SK-N-SH (cell line): ENCODE data around the gene USF3. TPM values are rescaled to one million over a fixed set of nuclear protein-coding genes. Genes with fewer than 3 reads are reported as not detected.

Experiments
- CTCF ChIA-PET: fragments of 300-600, 350-600 bp; formaldehyde crosslinking; extraction: SDS; loops from one replicate; lab custom pipeline; 2021; lab: Yijun Ruan, JAX
- POLR2A ChIA-PET: fragments of 350-600 bp; sonication (Branson Sonifier 250); formaldehyde crosslinking; extraction: SDS; loops from one replicate; lab custom pipeline; 2020; ENCODE audit warnings: antibody characterized with exemption, inconsistent platforms; lab: Yijun Ruan, JAX
- DNase-seq: peaks from one replicate; pipeline ENCODE4 v3.0.0; 2012
- H2AFZ ChIP-seq: fragments of 200-600 bp; sonication (generic); 2 replicates; pipeline ENCODE4 v1.8.1; 2016; ENCODE audit warnings: antibody characterized with exemption, mild to moderate bottlenecking, low read depth
- H3F3A ChIP-seq: fragments of 200-600 bp; sonication (generic); replicated peaks from 2 replicates; pipeline ENCODE3; 2016; ENCODE audit warnings: antibody characterized with exemption, mild to moderate bottlenecking; ENCODE audit not compliant: insufficient read depth
- H3K27ac ChIP-seq, 2 experiments: fragments of 200-500 bp in 1 of 2; fragments of 200-600 bp in 1 of 2; sonication (Bioruptor generic) in 1 of 2; sonication (generic), shearing (Covaris generic) in 1 of 2; 2 replicates each; pipeline versions ENCODE4 v1.5.1 to v1.6.1; 2014 to 2016; ENCODE audit warnings: low read depth in 2 of 2, inconsistent platforms in 1 of 2, low read length in 1 of 2, mild to moderate bottlenecking in 1 of 2, mixed read lengths in 1 of 2
- H3K27me3 ChIP-seq: fragments of 200-600 bp; sonication (generic), shearing (Covaris generic); 2 replicates; pipeline ENCODE4 v1.6.1; 2016; ENCODE audit warnings: mixed run types; ENCODE audit not compliant: insufficient read depth
- H3K36me3 ChIP-seq, 2 experiments: fragments of 200-500 bp in 1 of 2; fragments of 200-600 bp in 1 of 2; sonication (Bioruptor generic) in 1 of 2; sonication (generic) in 1 of 2; replicated peaks in 1 of 2; 2 replicates each; pipeline versions ENCODE3 to v1.5.1; 2014 to 2016; ENCODE audit warnings: low read length in 1 of 2, mild to moderate bottlenecking in 1 of 2; ENCODE audit not compliant: insufficient read depth in 2 of 2, control insufficient read depth in 1 of 2
- H3K4me1 ChIP-seq, 2 experiments: fragments of 200-500 bp in 1 of 2; fragments of 200-600 bp in 1 of 2; sonication (Bioruptor generic) in 1 of 2; sonication (generic), shearing (Covaris generic) in 1 of 2; 2 replicates each; pipeline versions ENCODE4 v1.5.1 to v1.6.1; 2014 to 2016; ENCODE audit warnings: low read depth in 1 of 2, low read length in 1 of 2, mixed run types in 1 of 2; ENCODE audit not compliant: insufficient read depth in 2 of 2, control insufficient read depth in 1 of 2
- H3K4me2 ChIP-seq: fragments of 200-600 bp; sonication (generic), shearing (Covaris generic); 2 replicates; pipeline ENCODE4 v1.6.1; 2017; ENCODE audit warnings: mixed run types
- H3K4me3 ChIP-seq, 2 experiments: fragments of 200-500 bp in 1 of 2; fragments of 200-600 bp in 1 of 2; sonication (Bioruptor generic) in 1 of 2; sonication (generic), shearing (Covaris generic) in 1 of 2; 2 replicates each; pipeline versions ENCODE4 v1.5.1 to v1.8.1; 2014 to 2016; ENCODE audit warnings: low read depth in 2 of 2, inconsistent platforms in 1 of 2, low read length in 1 of 2, mild to moderate bottlenecking in 1 of 2, mixed read lengths in 1 of 2, moderate library complexity in 1 of 2
- H3K79me2 ChIP-seq: fragments of 200-600 bp; sonication (generic); 2 replicates; pipeline ENCODE4 v1.8.1; 2017; ENCODE audit warnings: mild to moderate bottlenecking; ENCODE audit not compliant: insufficient read depth
- H3K9ac ChIP-seq: fragments of 200-600 bp; sonication (generic); 2 replicates; pipeline ENCODE4 v1.6.1; 2017; ENCODE audit warnings: mixed run types
- H3K9me2 ChIP-seq: fragments of 200-600 bp; sonication (generic); 2 replicates; pipeline ENCODE4 v1.6.1; 2017; ENCODE audit warnings: mixed run types
- H3K9me3 ChIP-seq: fragments of 200-600 bp; sonication (generic); 2 replicates; pipeline ENCODE4 v1.6.1; 2017; ENCODE audit warnings: mixed run types, mild to moderate bottlenecking, moderate library complexity
- H4K20me1 ChIP-seq: fragments of 200-600 bp; sonication (generic); 2 replicates; pipeline ENCODE4 v1.6.1; 2017; ENCODE audit warnings: mild to moderate bottlenecking, mixed run types; ENCODE audit not compliant: insufficient read depth
- CHD2 ChIP-seq: fragments of 150-350 bp; IDR thresholded peaks from 2 replicates; pipeline ENCODE4 v1.6.1; 2018; ENCODE audit warnings: low read length; ENCODE audit not compliant: partially characterized antibody
- EP300 ChIP-seq, 2 experiments: IDR thresholded peaks; 2 replicates each; pipeline versions ENCODE4 v1.4.0 to v1.6.1; 2012; ENCODE audit warnings: borderline replicate concordance in 1 of 2, low read depth in 1 of 2, low read length in 1 of 2
- FOXM1 ChIP-seq: IDR thresholded peaks from 2 replicates; pipeline ENCODE4 v1.4.0; 2012; ENCODE audit warnings: low read depth, mild to moderate bottlenecking
- JUND ChIP-seq: IDR thresholded peaks from 2 replicates; pipeline ENCODE4 v1.4.0; 2012
- MAX ChIP-seq: IDR thresholded peaks from 2 replicates; pipeline ENCODE4 v1.4.0; 2012; ENCODE audit warnings: low read depth
- MEF2A ChIP-seq: IDR thresholded peaks from 2 replicates; pipeline ENCODE4 v1.4.0; 2012; ENCODE audit warnings: low read depth, borderline replicate concordance
- NRF1 ChIP-seq: IDR thresholded peaks from 2 replicates; pipeline ENCODE4 v1.6.1; 2012; ENCODE audit warnings: low read depth, mild to moderate bottlenecking, low read length
- POLR2AphosphoS5 ChIP-seq: IDR thresholded peaks from 2 replicates; pipeline ENCODE4 v1.6.1; 2012; ENCODE audit warnings: low read depth, low read length
- RAD21 ChIP-seq: IDR thresholded peaks from 2 replicates; pipeline ENCODE4 v1.6.1; 2012; ENCODE audit warnings: mild to moderate bottlenecking, low read length
- RCOR1 ChIP-seq: fragments of 150-350 bp; IDR thresholded peaks from 2 replicates; pipeline ENCODE4 v1.6.1; 2017; ENCODE audit warnings: antibody characterized with exemption, low read length
- REST ChIP-seq: IDR thresholded peaks from 2 replicates; pipeline ENCODE4 v1.6.1; 2012; ENCODE audit warnings: mild to moderate bottlenecking, low read depth, low read length, moderate library complexity
- RFX5 ChIP-seq: IDR thresholded peaks from 2 replicates; pipeline ENCODE4 v1.6.1; 2012; ENCODE audit warnings: mild to moderate bottlenecking, improper control_type of control experiment, low read length
- SMC3 ChIP-seq: IDR thresholded peaks from 2 replicates; pipeline ENCODE4 v1.6.1; 2012; ENCODE audit warnings: low read depth, low read length, improper control_type of control experiment
- TEAD4 ChIP-seq: IDR thresholded peaks from 2 replicates; pipeline ENCODE4 v1.4.0; 2012; ENCODE audit warnings: mild to moderate bottlenecking, borderline replicate concordance; ENCODE audit not compliant: insufficient read depth
- USF1 ChIP-seq: IDR thresholded peaks from 2 replicates; pipeline ENCODE4 v1.4.0; 2012; ENCODE audit warnings: low read depth, borderline replicate concordance
- YY1 ChIP-seq: IDR thresholded peaks from 2 replicates; pipeline ENCODE4 v1.4.0; 2012; ENCODE audit warnings: low read depth, mild to moderate bottlenecking
- ZBTB33 ChIP-seq: IDR thresholded peaks from 2 replicates; pipeline ENCODE4 v1.4.0; 2012; ENCODE audit warnings: low read depth, borderline replicate concordance
- WGBS: methylation state at CpG from one replicate; pipeline ENCODE4 v1.1.6; 2017; ENCODE audit warnings: low lambda C conversion rate; 5-methylcytosine and 5-hydroxymethylcytosine counted together
- polyA plus RNA-seq, 3 experiments: library from polyadenylated mRNA; depleted of rRNA; stranded (reverse); fragments of >200 nt; gene quantifications; 2 replicates each; pipeline ENCODE4 v1.2.3, GENCODE V29; 2012

The USF3 gene
- polyA plus RNA-seq, 1 of the 3 experiments (the other 2 are of a cell fraction) = 3.1 TPM

GRCh38 chr3:113714702-113715101 lies 18.3 kb upstream of the USF3 start:
- Histone ChIP-seq H3F3A (peaks cover 23% of the 10 kb centered on the region), H3K9me3 (no peaks in the 10 kb centered on the region), H3K4me1 (peaks cover 0 to 1% of the 10 kb centered on the region in 2 experiments; a peak in 1 of 4 replicates), H3K27ac (no peak overlapping the region), H3K27me3 (no peaks in the 10 kb centered on the region), H3K36me3 (peaks cover 25 to 26% of the 10 kb centered on the region in 2 experiments), H3K4me2 (no peak overlapping the region), H2AFZ (no peak overlapping the region), H3K4me3 (no peak overlapping the region), H3K9me2 (no peaks in the 10 kb centered on the region), H4K20me1 (no peaks in the 10 kb centered on the region), H3K79me2 (no peaks in the 10 kb centered on the region), H3K9ac (no peak overlapping the region)
- 95% methylated on average over 1 of the region's 1 CpG for WGBS
- ChIA-PET CTCF (interaction anchor here (0.7 to 1.6 kb wide), 2 partner anchors 9 to 21 kb away, joined by 3 to 5 read pairs; no protein-coding TSS in a partner anchor), POLR2A (no interaction called here)
- DNase-seq = no peak
- TF ChIP-seq RCOR1 (no peak), YY1 (no peak), MEF2A (no peak), MAX (no peak), REST (no peak), EP300 (IDR thresholded peaks at IDR 0.05; ENCODE audit: borderline replicate concordance in 1 of 2, low read depth in 1 of 2, low read length in 1 of 2) (no peak), SMC3 (no peak), ZBTB33 (no peak), JUND (no peak), USF1 (no peak), NRF1 (no peak), POLR2AphosphoS5 (no peak), TEAD4 (no peak), RAD21 (no peak), RFX5 (no peak), FOXM1 (no peak), CHD2 (no peak)
